Activated effector memory CD4-positive, alpha-beta T cell treated with anti-CD3 and anti-CD28 coated beads, Interleukin-2, amount 50 U/mL, for 16 hours (primary cell): ENCODE measurements around the gene NTNG1.

ENCODE experiments used
- DNase-seq: peaks from one replicate; pipeline ENCODE4 v3.0.0-alpha.2; 2020

Gene NTNG1

GRCh38 chr1:107473065-107473464 lies 332.2 kb downstream of the NTNG1 start:
- DNase-seq = no peak

GRCh38 chr1:107474877-107475612 lies 334.2 kb downstream of the NTNG1 start:
- DNase-seq = no peak

GRCh38 chr1:107477233-107477632 lies 336.4 kb downstream of the NTNG1 start:
- DNase-seq = no peak

GRCh38 chr1:107479865-107480350 lies 339.1 kb downstream of the NTNG1 start:
- DNase-seq = no peak

- no peak for DNase-seq
These were observed 339.9 kb downstream of the NTNG1 start for GRCh38 chr1:107480548-107481415.

GRCh38 chr1:107481756-107482384 lies 341.0 kb downstream of the NTNG1 start:
- DNase-seq = no peak

GRCh38 chr1:107483949-107484348 lies 343.1 kb downstream of the NTNG1 start:
- DNase-seq = no peak

- no peak for DNase-seq
These were observed 345.5 kb downstream of the NTNG1 start for GRCh38 chr1:107486349-107486748.

GRCh38 chr1:107487506-107487905 lies 346.7 kb downstream of the NTNG1 start:
- no peak for DNase-seq

GRCh38 chr1:107491582-107491981 lies 350.7 kb downstream of the NTNG1 start:
- DNase-seq = no peak

GRCh38 chr1:107493111-107493716 lies 352.4 kb downstream of the NTNG1 start:
- no peak for DNase-seq

- no peak for DNase-seq
These were observed 353.2 kb downstream of the NTNG1 start for GRCh38 chr1:107494061-107494460.

- no peak for DNase-seq
These were observed 355.2 kb downstream of the NTNG1 start for GRCh38 chr1:107496002-107496401.

- no peak for DNase-seq
These were observed 358.4 kb downstream of the NTNG1 start for GRCh38 chr1:107499139-107499744.

- no peak for DNase-seq
These were observed 360.3 kb downstream of the NTNG1 start for GRCh38 chr1:107501081-107501605.

- DNase-seq = no peak
These were observed 369.5 kb downstream of the NTNG1 start for GRCh38 chr1:107510347-107510746.

- DNase-seq = no peak
These were observed 372.0 kb downstream of the NTNG1 start for GRCh38 chr1:107512836-107513235.

GRCh38 chr1:107514841-107515240 lies 374.0 kb downstream of the NTNG1 start:
- no peak for DNase-seq

- DNase-seq = no peak
These were observed 374.9 kb downstream of the NTNG1 start for GRCh38 chr1:107515702-107516101.

- no peak for DNase-seq
These were observed 382.2 kb downstream of the NTNG1 start for GRCh38 chr1:107523061-107523460.

GRCh38 chr1:107523736-107524135 lies 382.9 kb downstream of the NTNG1 start:
- DNase-seq = no peak

- DNase-seq = no peak
These were observed 383.5 kb downstream of the NTNG1 start for GRCh38 chr1:107524301-107524700.
